Measurements from ENCODE around the gene KRT40. TPM values are rescaled to one million over a fixed set of nuclear protein-coding genes. Genes with fewer than 3 reads are reported as not detected.

Gene KRT40
- not detected for total RNA-seq
- long read RNA-seq: 0 reads

DNA sequence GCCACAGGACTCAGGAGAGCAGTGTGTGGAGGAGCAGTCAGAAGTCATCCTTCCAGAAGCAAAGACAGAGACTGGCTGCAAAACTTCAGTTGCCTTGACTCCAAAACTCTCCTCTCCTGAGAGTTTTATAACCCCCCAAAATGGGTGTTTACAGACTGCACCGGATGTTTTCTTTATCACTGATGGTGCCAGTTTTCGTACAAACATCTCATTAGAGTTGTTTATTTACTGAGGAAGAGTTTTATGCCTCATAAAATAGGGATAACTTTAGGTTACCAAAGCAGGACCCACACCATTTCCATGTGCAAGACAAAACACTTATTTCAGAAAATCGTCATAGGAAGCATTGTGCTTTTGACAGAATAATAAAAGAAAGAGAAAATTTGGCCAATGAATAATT is at the start of gene KRT40:
TSS of gene KRT40 (minus strand) at position 101 of the 400 bp plus-strand sequence. CDS start at position 48, 53 bp downstream.
- no peak for ATAC-seq
- intact Hi-C loops (cut with DNase I): no loop called here
- no peak for DNase-seq (ENCODE audit: missing footprints)

DNA sequence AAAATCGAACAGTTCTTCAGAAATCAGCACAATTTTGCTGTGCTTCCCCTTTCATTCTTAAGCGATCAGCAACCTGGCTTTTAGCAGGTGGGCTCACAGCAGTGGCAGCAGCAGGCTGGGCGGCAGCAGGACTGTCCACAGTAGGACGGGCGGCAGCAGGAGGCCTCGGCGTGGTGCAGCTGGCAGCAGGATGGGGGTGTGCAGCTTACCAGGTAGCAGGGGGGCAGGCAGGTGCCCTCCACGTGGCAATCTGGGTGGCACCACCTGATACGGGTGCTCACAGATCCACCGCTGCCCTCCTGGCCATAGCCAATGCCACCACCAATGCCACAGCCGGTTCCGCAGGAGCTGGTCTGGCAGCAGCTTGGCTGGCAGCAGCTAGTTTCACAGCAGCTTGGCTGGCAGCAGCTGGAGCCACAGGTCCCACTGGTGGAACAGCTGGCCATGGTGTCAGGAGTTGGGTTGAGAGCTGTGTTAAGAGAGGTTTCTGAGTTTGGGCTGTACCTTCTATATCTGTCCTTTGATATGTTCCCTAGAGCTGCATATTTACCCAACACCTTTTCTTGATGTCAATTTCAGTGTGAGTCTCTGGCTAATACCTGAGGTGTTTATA is 45.6 kb upstream of the KRT40 start, which contains the start of gene KRTAP1-4:
TSS of gene KRTAP1-4 (minus strand) at position 563 of the 613 bp plus-strand sequence. CDS start at position 446, 117 bp downstream.
- DNase-seq (ENCODE audit: missing footprints): no peak
- ATAC-seq: no peak
- intact Hi-C loops (cut with DNase I): no loop called here

DNA sequence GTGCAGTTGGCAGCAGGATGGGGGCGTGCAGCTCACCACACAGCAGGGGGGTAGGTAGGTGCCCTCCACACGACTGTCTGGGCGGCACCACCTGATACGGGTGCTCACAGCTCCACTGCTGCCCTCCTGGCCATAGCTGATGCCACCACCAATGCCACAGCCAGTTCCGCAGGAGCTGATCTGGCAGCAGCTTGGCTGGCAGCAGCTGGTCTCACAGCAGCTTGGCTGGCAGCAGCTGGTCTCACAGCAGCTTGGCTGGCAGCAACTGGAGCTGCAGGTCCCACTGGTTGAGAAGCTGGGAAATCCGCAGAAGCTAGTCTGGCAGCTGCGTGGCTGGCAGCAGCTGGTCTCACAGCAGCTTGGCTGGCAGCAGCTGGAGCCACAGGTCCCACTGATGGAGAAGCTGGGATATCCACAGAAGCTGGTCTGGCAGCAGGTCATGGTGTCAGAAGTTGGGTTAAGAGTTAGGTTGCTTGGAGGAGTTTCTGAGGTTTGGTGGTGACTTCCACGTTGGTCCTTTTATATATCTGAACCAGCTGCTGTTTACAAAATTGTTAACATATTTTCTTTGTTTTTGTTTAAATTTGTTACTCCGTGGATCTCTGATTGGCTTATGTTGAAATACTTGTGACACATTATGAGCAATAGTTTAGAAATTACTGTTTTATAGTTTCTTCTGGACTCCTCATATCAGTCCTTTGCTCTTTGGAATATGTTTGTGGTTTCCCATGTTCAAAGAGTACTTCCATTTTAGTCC is 42.8 kb upstream of the KRT40 start, which contains the start of gene KRTAP1-5:
TSS of gene KRTAP1-5 (minus strand) at position 494 of the 757 bp plus-strand sequence. CDS start at position 441, 53 bp downstream.
- ATAC-seq: no peak

DNA sequence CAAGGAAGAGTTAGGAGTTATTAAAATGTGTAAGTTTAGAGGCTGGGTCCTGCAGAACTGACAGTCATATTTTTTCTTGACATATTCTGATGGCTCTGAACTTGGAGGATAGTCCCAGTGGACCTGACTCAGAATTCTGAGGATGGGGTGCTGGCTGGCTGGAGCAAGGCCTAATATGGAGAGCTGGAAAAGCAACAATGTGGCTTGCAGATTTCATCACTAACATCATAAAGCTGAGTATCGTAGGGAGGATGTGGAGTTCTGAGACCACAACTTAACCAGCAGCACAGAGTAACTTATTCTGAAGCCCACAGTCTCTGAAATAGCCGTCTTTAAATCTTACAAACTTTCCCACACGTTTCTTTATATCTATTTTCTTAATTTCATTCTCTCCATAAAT is 40.6 kb upstream of the KRT40 start:
- ATAC-seq (no peak), DNase-seq (ENCODE audit: missing footprints) (no peak)
- intact Hi-C loops (cut with DNase I): no loop called here

More for the DNA sequence above, 42.8 kb upstream of the KRT40 start, which contains the start of gene KRTAP1-5:
- DNase-seq (ENCODE audit: missing footprints): no peak
- intact Hi-C loops (cut with DNase I): no loop called here

DNA sequence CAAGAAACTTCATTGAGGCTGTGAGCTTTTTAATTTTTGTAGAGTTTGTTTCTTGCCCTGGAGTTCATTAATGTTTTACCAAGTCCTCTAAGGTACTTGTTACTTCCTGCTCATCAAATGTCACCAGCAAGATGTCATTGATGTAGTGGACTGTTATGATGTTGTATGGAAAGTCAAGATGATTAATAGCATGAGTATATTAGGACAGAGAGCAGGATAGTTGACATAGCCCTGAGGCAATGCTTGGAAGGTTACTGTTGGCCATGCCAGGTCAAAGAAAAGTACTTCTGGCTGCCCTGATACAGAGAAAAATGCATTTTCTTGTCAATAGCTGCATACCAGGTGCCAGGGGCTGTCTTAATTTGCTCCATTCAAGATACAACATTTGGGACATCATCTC is 36.2 kb upstream of the KRT40 start:
- no peak for DNase-seq (ENCODE audit: missing footprints)
- intact Hi-C loops (cut with DNase I): no loop called here
- ATAC-seq: no peak

DNA sequence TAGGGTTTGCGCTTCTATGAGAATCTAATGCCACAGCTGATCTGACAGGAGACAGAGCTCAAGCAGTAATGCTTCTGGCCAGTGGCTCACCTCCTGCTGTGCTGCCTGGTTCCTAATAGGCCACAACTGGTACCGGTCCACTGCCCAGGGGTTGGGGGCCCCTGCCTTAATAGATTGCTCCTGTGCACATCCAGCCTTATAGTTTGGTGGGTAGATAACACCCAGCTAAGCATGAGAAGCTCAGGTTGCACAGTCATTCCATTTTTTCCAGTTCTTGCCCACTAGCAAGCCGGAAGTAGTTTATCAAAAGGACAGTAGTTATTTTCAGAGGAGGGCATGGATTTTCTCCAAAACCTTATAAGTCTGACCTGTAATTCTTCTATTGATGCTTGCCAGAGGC is 35.3 kb upstream of the KRT40 start:
- intact Hi-C loops (cut with DNase I): no loop called here
- DNase-seq (ENCODE audit: missing footprints) (no peak), ATAC-seq (no peak)

DNA sequence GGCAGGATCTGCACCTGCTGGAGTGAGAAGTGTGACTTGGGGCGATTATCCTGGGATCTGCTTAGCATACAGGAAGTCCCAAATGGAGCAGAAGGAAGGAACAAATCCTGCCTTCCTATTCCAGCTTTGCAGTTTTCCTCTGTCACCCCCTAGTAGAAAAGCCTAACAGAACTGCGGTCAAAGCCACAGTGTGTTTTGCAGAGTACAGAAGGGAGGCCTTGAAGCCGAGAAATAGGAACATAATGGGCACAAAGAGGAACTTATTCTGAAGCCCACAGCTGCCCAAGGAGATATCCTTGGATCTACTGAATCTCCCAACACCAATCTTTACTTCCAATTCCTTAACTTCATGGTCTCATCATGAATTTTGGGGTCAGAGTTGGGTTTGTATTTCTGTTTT is 34.4 kb upstream of the KRT40 start:
- DNase-seq (ENCODE audit: missing footprints) (no peak), ATAC-seq (no peak)
- intact Hi-C loops (cut with DNase I): no loop called here

DNA sequence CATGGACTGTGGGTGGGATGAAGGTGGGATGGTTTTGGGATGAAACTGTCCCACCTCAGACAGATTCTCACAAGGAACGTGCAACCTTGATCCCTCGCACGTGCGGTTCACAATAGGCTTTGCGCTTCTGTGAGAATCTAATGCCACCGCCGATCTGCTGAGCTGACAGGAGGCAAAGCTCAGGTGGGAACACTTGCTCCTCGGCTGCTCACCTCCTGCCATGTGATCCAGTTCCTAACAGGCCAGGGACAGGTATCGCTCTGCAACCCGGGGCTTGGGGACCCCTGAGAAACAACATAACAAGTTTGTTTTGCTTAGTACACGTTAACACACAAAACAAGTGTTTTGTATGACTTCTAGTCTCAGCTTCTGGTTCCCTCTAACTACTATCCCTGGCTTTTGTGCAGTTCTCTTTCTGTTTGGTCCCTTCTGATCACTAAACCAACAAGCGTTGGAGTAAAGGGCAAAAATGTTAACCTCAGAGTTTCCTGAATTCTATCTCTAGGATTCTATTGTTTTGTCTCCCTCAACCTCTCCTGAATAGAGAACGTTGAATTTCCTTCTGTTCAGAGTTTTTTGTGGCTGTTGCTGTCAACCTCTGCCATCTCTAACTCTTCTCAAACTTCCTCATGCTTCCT is 32.6 kb upstream of the KRT40 start:
- DNase-seq (ENCODE audit: missing footprints): no peak

DNA sequence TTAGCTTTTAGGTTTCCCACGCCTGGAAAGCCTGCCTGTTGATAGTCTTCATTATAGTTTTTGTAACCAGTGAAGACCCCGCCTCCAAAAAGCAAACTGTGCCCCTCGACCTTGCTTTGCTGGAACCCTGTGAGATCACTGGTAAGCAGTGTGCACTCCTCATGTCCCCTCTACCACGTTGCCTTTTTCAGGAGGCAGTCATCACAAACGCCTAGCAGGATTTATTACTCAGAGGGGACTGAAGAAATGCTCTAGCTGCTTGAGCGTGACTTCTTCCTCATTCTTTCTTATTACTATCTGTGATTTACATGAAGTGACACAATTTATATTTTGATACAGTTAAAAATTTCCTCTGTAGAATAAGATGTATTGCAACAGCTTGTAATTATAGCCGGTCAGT is 31.3 kb upstream of the KRT40 start:
- ATAC-seq: no peak

More for the DNA sequence above, 32.6 kb upstream of the KRT40 start:
- intact Hi-C loops (cut with DNase I): no loop called here
- no peak for ATAC-seq

DNA sequence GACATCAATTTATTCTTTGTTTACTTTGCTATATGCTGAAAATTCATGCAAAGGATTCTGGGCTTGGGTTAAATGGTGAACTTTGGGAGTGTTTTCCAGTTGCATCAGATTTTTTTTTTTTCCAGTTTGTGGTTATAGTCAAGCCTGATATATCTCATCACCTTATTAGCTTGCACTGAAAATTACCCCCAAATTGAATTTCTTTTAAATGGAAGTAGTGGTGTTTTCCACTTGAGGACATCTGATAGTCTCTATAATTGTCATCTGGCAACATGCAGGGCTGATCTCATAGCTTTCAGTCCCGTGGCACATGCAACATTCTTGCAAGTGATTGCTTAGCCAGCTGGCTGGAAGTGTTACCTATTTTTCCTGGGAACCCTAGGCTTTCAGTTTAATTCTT is 29.5 kb upstream of the KRT40 start:
- DNase-seq (ENCODE audit: missing footprints) (no peak), ATAC-seq (no peak)
- intact Hi-C loops (cut with DNase I): no loop called here

More for the DNA sequence above, 31.3 kb upstream of the KRT40 start:
- DNase-seq (ENCODE audit: missing footprints): no peak
- intact Hi-C loops (cut with DNase I): no loop called here

DNA sequence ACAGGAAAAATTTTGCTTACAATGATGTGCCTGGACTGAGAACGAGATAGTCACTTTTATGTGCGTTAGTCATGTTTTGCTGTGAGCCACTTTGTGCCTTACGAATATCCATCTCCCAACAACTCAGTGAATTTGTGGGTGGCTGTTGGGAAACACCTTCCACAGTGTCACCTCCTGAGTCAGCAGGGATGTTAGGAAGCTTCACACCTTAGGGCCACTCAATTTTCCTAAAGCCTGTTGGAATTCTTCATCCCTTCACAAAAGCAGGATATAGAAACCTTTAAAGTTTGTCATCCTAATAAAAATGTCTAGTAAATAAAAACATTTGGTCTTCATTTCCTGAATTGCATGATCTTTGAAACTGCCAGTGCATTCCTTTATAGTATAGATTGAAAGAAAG is 29.1 kb upstream of the KRT40 start:
- intact Hi-C loops (cut with DNase I): no loop called here

DNA sequence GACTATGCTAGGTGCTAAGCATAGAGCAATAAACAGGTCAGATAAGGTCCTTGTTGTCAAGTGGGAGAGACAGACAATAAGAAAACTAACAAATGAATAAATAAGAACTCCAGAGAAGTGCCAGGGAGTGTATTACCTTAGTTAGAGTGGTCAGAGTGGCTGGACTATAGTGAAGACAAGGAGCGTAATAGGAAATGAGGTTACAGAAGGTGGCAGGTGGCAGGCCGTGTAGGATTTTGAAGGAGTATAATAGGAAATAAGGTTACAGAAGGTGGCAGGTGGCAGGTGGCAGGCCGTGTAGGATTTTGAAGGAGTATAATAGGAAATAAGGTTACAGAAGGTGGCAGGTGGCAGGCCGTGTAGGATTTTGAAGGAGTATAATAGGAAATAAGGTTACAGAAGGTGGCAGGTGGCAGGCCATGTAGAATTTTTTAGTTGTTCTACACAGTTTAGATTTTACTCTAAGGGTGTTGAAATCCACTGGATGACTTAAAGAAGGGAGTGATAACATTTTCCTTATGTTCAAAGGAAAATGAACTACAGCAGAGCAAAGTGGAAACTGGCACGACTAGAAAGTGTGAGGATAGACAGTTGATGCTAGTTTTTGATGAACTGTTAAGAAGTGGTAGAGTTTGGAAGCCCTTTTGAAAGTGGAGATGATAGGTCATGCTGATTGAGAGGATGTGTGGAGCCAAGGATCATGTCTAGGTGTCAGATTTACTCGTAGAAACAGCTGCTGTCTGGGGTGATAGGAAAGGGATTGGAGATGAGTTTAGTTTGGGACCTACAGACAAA is 28.4 kb upstream of the KRT40 start:
- ATAC-seq: no peak
- intact Hi-C loops (cut with DNase I): no loop called here
- no peak for DNase-seq (ENCODE audit: missing footprints)

More for the DNA sequence above, 29.1 kb upstream of the KRT40 start:
- DNase-seq (ENCODE audit: missing footprints) (no peak), ATAC-seq (no peak)

DNA sequence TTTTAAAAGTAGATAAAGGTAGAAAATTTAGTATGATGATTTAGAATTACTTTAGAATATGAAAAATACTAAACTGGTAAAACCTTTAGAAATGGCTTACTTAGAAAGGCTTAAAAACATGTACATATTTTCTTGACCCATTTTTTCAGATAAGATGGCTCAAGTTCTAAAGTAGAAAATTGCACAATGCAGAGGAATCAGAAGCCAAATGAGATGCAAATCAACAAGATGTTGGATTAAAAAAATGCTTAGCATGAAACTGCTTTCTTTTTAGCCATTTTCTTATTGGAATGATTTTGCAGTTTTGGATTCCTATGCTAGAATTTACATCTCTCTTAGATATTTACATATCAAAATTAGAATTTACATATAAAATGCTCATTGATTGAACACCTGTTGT is 26.3 kb upstream of the KRT40 start:
- intact Hi-C loops (cut with DNase I): no loop called here
- no peak for ATAC-seq
- DNase-seq (ENCODE audit: missing footprints): no peak

DNA sequence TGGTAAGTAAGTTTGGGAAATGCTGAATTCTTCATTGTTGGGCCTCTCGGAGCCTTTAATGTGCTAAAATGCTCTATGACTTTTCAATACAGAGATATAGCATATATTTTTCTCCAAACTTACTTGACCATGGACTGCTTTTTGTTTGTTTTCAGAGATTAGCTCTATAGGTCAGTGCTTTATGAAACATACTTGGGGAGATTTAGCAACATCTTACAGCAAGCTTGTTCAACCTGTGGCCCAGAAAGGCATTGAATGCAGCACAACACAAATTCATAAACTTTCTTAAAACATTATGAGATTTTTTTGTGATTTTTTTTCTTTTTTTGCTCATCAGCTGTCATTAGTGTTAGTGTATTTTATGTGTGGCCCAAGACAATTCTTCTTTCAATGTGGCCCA is 25.8 kb upstream of the KRT40 start:
- DNase-seq (ENCODE audit: missing footprints): no peak
- no peak for ATAC-seq
- intact Hi-C loops (cut with DNase I): no loop called here

DNA sequence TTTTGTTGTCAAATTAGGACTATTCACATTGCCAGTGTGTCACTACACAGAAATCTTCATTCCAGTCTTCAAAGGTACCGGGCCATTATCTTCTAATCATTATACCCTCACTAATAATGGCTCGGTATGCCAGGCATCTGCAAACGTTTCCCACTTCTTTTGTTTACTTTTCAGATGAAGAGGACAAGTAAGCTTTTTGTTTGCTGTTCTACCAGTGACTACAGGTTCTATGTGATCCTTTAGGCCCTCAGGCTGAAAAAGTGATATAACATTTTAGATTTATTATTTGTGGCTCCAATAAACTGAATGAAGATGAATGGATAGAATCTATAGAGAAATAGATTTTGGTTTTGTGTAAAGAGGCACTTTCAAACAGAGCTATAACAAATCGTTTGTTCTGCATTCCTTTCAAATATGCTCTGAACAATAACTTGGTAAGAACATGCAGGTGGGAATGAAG is 25.2 kb upstream of the KRT40 start:
- DNase-seq (ENCODE audit: missing footprints): no peak
- ATAC-seq: no peak
- intact Hi-C loops (cut with DNase I): no loop called here

DNA sequence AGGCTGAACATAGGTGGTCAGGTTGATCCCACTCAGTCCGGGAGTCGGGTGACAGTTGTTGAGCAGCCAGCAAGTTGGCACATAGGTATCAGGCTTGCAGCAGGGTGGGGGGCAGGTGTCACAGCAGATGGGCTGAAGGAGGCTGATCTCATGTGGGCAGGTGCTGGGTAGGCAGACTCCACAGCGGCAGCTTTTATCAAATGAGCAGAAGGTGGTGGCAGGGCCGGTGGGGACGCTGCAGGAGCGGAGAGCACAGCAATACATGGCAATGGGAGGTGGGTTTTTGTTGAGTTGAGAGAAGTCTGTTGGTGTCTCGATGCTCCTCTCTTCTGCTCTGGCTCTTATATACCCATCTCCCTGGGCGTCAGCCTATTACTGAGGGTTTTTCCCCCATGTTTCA is 24.7 kb upstream of the KRT40 start, which contains the start of gene KRTAP3-1:
TSS of gene KRTAP3-1 (minus strand) at position 318 of the 400 bp plus-strand sequence. CDS start at position 264, 54 bp downstream.
- intact Hi-C loops (cut with DNase I): no loop called here
- ATAC-seq (no peak), DNase-seq (ENCODE audit: missing footprints) (no peak)

DNA sequence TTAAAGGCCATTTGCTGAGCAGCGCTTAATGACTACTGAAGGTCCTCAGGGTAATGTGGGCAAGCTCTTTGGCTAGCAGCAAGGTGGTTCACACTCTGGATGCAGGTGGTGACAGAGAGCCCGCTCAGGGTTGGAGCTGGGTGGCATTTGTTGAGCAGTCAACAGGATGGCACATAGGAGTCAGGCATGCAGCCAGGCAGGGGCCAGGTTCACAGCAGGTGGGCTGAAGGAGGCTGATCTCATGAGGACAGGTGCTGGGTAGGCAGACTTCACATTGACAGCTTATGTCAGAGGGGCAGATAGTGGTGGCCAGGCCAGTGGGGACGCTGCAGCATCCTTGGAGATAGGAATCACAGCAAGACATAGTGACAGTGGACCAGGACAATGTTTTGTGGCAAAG is 20.3 kb upstream of the KRT40 start:
- intact Hi-C loops (cut with DNase I): no loop called here
- no peak for DNase-seq (ENCODE audit: missing footprints)
- ATAC-seq: no peak

DNA sequence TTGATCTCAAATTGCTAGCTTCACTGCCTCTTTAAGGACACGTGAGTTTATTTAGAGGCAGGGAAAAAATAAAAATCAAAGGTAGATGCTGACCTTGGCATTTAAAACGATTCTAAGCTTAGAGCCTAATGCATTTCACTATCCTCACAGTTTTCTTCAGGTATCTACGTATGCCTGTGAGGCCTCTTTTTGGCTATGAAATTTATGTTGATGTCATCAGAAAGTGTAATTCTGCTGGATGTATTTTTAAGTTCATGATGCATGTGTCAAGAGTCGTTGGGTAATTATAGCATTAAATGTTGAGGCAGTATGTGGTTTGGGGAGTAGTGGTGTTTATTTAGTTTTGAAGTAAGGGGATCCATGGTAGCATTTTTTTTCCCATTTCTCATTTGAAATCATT is 19.8 kb upstream of the KRT40 start:
- intact Hi-C loops (cut with DNase I): no loop called here
- no peak for ATAC-seq
- DNase-seq (ENCODE audit: missing footprints): no peak

DNA sequence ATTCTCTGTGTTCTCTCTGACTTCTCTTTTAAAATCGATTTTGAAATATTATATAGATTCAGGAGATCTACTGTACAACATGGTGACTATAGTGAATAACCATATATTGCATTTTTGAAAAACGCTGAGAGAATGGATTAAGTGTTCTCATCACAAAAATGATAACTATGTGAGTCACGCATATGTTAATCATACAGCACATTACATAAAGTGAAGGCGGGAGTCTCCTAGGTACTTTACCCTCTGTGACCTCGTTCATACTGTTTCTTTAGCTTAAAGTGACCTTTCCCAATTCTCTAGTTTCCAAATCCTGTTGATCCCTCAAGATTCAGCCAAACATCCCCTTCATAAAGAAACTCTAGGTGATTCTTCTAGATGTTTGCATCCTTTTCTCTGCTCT is 18.7 kb upstream of the KRT40 start:
- ATAC-seq: no peak
- intact Hi-C loops (cut with DNase I): no loop called here

More for the DNA sequence above, 18.7 kb upstream of the KRT40 start:
- no peak for DNase-seq (ENCODE audit: missing footprints)
